22Rv1 (cell line): ENCODE measurements around the gene MYL11.

Source experiments
- ZFX ChIP-seq: fragments of 450-650 bp; IDR thresholded peaks from 2 replicates; pipeline ENCODE4 v1.6.1; 2017; ENCODE audit warnings: antibody characterized with exemption, borderline replicate concordance
- TF ChIP-seq, protein P1 (sequence below): fragments of 450-650 bp; IDR thresholded peaks from 2 replicates; pipeline ENCODE4 v1.5.1; 2017; ENCODE audit warnings: mild to moderate bottlenecking

DNA sequence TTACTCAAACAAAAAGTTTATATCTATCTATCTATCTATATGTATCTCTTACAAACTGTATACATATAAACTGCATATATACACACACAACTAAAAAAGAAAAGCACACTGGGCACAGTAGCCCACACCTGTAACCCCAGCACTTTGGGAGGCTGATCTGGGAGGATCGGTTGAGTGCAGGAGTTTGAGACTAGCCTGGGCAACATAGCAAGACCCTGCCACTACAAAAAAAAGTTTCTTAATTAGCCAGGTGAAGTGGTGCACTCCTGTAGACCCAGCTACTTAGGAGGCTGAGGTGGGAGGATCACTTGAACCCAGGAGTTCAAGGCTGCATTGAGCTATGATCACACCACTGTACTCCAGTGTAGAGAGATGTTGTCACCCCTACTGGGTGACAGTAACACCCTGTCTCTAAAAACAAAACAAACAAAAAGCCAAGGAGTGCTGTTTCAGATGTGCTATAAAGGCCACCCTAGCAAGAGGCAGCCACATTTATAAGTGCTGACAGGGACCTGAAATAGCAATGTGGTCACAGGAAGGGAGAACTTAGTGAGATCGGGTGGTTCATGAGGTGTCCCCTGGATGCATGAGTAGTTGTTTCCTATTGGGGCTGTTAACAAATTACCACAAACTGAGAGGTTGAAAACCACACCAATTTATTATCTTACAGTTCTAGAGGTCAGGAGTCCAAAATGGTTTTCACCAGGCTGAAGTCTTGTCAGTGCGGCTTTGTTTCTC lies 24.3 kb upstream of the MYL11 start:
- TF ChIP-seq, protein P1, sequence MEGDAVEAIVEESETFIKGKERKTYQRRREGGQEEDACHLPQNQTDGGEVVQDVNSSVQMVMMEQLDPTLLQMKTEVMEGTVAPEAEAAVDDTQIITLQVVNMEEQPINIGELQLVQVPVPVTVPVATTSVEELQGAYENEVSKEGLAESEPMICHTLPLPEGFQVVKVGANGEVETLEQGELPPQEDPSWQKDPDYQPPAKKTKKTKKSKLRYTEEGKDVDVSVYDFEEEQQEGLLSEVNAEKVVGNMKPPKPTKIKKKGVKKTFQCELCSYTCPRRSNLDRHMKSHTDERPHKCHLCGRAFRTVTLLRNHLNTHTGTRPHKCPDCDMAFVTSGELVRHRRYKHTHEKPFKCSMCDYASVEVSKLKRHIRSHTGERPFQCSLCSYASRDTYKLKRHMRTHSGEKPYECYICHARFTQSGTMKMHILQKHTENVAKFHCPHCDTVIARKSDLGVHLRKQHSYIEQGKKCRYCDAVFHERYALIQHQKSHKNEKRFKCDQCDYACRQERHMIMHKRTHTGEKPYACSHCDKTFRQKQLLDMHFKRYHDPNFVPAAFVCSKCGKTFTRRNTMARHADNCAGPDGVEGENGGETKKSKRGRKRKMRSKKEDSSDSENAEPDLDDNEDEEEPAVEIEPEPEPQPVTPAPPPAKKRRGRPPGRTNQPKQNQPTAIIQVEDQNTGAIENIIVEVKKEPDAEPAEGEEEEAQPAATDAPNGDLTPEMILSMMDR, result no peak
- no peak for TF ChIP-seq ZFX
